LNCaP clone FGC (cell line): ENCODE results near the gene LRFN2.

Source experiments
- DNase-seq: peaks from one replicate; pipeline ENCODE4 v3.0.0-alpha.2; 2011; ENCODE audit warnings: low read depth
- H3K4me3 ChIP-seq: 2 replicates; pipeline ENCODE4 v1.5.1; 2011; ENCODE audit warnings: mild to moderate bottlenecking, low read depth, low read length, control low read depth
- TF ChIP-seq, protein P1 (sequence below): IDR thresholded peaks from 2 replicates; pipeline ENCODE4 v1.5.1; 2012; ENCODE audit warnings: mild to moderate bottlenecking; ENCODE audit not compliant: control insufficient read depth, insufficient read depth; ENCODE audit errors: extremely low read depth

The LRFN2 gene

GRCh38 chr6:40369891-40370290, 217.3 kb downstream of the LRFN2 start:
- TF ChIP-seq, protein P1, sequence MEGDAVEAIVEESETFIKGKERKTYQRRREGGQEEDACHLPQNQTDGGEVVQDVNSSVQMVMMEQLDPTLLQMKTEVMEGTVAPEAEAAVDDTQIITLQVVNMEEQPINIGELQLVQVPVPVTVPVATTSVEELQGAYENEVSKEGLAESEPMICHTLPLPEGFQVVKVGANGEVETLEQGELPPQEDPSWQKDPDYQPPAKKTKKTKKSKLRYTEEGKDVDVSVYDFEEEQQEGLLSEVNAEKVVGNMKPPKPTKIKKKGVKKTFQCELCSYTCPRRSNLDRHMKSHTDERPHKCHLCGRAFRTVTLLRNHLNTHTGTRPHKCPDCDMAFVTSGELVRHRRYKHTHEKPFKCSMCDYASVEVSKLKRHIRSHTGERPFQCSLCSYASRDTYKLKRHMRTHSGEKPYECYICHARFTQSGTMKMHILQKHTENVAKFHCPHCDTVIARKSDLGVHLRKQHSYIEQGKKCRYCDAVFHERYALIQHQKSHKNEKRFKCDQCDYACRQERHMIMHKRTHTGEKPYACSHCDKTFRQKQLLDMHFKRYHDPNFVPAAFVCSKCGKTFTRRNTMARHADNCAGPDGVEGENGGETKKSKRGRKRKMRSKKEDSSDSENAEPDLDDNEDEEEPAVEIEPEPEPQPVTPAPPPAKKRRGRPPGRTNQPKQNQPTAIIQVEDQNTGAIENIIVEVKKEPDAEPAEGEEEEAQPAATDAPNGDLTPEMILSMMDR: no peak
- no peak for DNase-seq
- H3K4me3 ChIP-seq: no peak overlapping the region

DNA sequence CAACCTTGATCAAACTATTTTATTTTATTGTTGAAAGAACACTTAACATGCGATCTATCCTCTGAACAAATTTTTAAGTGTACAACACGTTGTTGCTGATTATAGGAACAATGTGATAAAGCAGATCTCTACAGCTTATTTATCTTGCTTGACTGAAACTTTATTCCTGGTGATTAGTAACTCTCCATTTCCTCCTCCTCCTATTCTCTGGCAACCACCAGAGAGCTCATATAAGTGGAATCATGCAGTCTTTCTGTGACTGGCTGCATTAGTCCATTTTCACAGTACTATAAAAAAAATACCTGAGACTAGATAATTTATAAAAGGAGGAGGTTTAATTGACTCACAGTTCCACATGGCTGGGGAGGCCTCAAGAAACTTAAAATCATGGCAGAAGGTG, 218.1 kb downstream of the LRFN2 start:
- H3K4me3 ChIP-seq: no peak overlapping the region
- DNase-seq: no peak
- TF ChIP-seq, protein P1: no peak

DNA sequence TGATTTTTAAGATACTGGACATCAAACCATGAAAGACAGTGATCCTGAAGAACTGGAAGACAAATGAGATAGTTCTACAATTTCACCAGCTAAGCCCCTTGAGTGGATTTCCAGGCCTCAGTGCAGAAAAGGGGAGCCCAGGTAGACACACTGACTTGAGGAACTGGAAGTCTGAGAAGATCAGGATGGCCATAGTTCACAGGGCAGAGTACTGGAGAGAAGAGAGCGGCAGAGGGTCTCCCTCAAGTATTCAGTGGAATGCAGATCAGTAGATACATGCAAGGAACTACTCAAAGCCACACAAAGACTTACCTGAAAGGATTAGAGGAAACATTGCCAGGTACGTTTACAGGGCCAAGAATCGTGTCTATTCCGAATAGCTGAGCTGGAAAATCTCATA, 224.3 kb downstream of the LRFN2 start:
- TF ChIP-seq, protein P1: no peak
- no peak for DNase-seq
- H3K4me3 ChIP-seq: no peak overlapping the region

DNA sequence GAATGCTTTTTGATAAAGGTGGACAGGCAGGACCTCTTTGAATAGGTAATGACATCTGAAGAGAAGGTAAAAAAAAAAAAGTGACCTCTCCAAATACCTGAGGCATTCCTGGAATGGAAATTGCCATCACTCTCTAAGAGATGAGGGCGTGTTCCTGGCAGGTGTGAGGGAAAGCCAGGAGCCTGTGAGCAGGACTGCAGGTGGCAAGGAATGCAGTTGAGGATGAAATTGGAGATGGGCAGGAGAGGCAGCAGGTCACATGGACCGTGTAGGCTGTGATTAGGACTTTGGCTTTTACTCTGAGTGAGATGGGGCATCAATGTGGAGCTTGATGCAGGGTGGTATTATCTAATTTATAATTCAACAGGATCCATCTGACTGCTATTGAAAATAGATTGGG, 227.4 kb downstream of the LRFN2 start:
- TF ChIP-seq, protein P1: no peak
- no peak overlapping the region for H3K4me3 ChIP-seq
- no peak for DNase-seq

GRCh38 chr6:40358473-40359460, 228.4 kb downstream of the LRFN2 start:
- no peak for DNase-seq
- TF ChIP-seq, protein P1: no peak

GRCh38 chr6:40356242-40356910, 230.8 kb downstream of the LRFN2 start:
- TF ChIP-seq, protein P1: no peak
- no peak for DNase-seq
- H3K4me3 ChIP-seq: no peak overlapping the region

More at GRCh38 chr6:40358473-40359460, 228.4 kb downstream of the LRFN2 start:
- H3K4me3 ChIP-seq: no peak overlapping the region
